Stimulated activated memory B cell treated with anti-CD40 and anti-IgM and Interleukin-4, amounts not matched to agents 10 μg/mL and 1 μg/mL and 100 μg/mL, for 72 hours (primary cell): ENCODE measurements around the gene COQ3.
A peak's percentile ranks its signal among the peaks of the same experiment; 100 is the strongest.

Experiments
- ATAC-seq: fragments of 150-1000 bp; cut with Tn5 transposase; 2 replicates; pipeline ENCODE4 v1.10.0; 2021
- H3K27ac Mint-ChIP-seq: one replicate; pipeline ENCODE4 v1.8.0; 2022; ENCODE audit warnings: mild to moderate bottlenecking, mixed read lengths
- H3K27me3 Mint-ChIP-seq: one replicate; pipeline ENCODE4 v1.8.0; 2022; ENCODE audit warnings: mixed read lengths
- H3K36me3 Mint-ChIP-seq: one replicate; pipeline ENCODE4 v1.8.0; 2022; ENCODE audit warnings: mixed read lengths
- H3K4me1 Mint-ChIP-seq: one replicate; pipeline ENCODE4 v1.8.0; 2022; ENCODE audit warnings: mixed read lengths
- H3K4me3 Mint-ChIP-seq: one replicate; pipeline ENCODE4 v1.8.0; 2022; ENCODE audit warnings: mild to moderate bottlenecking, moderate library complexity, mixed read lengths
- H3K9me3 Mint-ChIP-seq: one replicate; pipeline ENCODE4 v1.8.0; 2022; ENCODE audit warnings: mixed read lengths

Gene COQ3

GRCh38 chr6:99393698-99394531 is at the start of gene COQ3:
Gene COQ3 (minus strand): TSS chr6:99394195. CDS start chr6:99394179, 16 bp downstream.
- peak; percentile 81 for ATAC-seq
- Mint-ChIP-seq H3K27ac (peak within 1 kb of the TSS; percentile 95), H3K4me3 (peak within 1 kb of the TSS; percentile 92), H3K9me3 (no peaks in the 10 kb centered on the region), H3K4me1 (peaks cover 15% of the 10 kb centered on the region), H3K36me3 (no peaks in the 10 kb centered on the region), H3K27me3 (no peaks in the 10 kb centered on the region)

- Mint-ChIP-seq H3K27ac (no peak overlapping the region), H3K4me3 (no peak overlapping the region), H3K36me3 (peaks cover 12% of the 10 kb centered on the region), H3K27me3 (no peaks in the 10 kb centered on the region), H3K9me3 (no peaks in the 10 kb centered on the region), H3K4me1 (no peaks in the 10 kb centered on the region)
- ATAC-seq, result no peak
Measured at GRCh38 chr6:99434702-99435530, 40.9 kb upstream of the COQ3 start.

- H3K27me3 Mint-ChIP-seq, result no peaks in the 10 kb centered on the region
- no peak overlapping the region for H3K27ac Mint-ChIP-seq
- no peak overlapping the region for H3K4me3 Mint-ChIP-seq
- H3K9me3 Mint-ChIP-seq, result no peaks in the 10 kb centered on the region
- ATAC-seq, result no peak
- H3K36me3 Mint-ChIP-seq, result peaks cover 9% of the 10 kb centered on the region
- peaks cover 7% of the 10 kb centered on the region for H3K4me1 Mint-ChIP-seq
Measured at GRCh38 chr6:99432877-99433276, 38.9 kb upstream of the COQ3 start.

- no peak overlapping the region for H3K27ac Mint-ChIP-seq
- peaks cover 9% of the 10 kb centered on the region for H3K36me3 Mint-ChIP-seq
- no peak overlapping the region for H3K4me3 Mint-ChIP-seq
- no peak for ATAC-seq
- no peaks in the 10 kb centered on the region for H3K9me3 Mint-ChIP-seq
- peaks cover 17% of the 10 kb centered on the region for H3K4me1 Mint-ChIP-seq
- no peaks in the 10 kb centered on the region for H3K27me3 Mint-ChIP-seq
Measured at GRCh38 chr6:99431901-99432300, 37.9 kb upstream of the COQ3 start.

GRCh38 chr6:99427988-99428387 is 34.0 kb upstream of the COQ3 start:
- ATAC-seq, result no peak
- H3K27me3 Mint-ChIP-seq, result no peaks in the 10 kb centered on the region
- peaks cover 9% of the 10 kb centered on the region for H3K36me3 Mint-ChIP-seq
- no peaks in the 10 kb centered on the region for H3K9me3 Mint-ChIP-seq
- no peak overlapping the region for H3K4me3 Mint-ChIP-seq
- peaks cover 39% of the 10 kb centered on the region for H3K4me1 Mint-ChIP-seq
- H3K27ac Mint-ChIP-seq, result no peak overlapping the region

GRCh38 chr6:99426451-99426757 is 32.4 kb upstream of the COQ3 start:
- H3K4me1 Mint-ChIP-seq, result peaks cover 55% of the 10 kb centered on the region
- no peaks in the 10 kb centered on the region for H3K27me3 Mint-ChIP-seq

GRCh38 chr6:99425647-99426450 is 31.9 kb upstream of the COQ3 start:
- Mint-ChIP-seq H3K27me3 (no peaks in the 10 kb centered on the region), H3K4me3 (peak overlapping the region; percentile 93), H3K9me3 (no peaks in the 10 kb centered on the region), H3K4me1 (peaks cover 60% of the 10 kb centered on the region), H3K36me3 (peaks cover 24% of the 10 kb centered on the region), H3K27ac (peak overlapping the region; percentile 92)
- ATAC-seq, result peak; percentile 72

More at GRCh38 chr6:99426451-99426757, 32.4 kb upstream of the COQ3 start:
- peak overlapping the region; percentile 92 for H3K27ac Mint-ChIP-seq
- ATAC-seq, result no peak
- no peaks in the 10 kb centered on the region for H3K9me3 Mint-ChIP-seq
- H3K36me3 Mint-ChIP-seq, result peaks cover 19% of the 10 kb centered on the region
- peak overlapping the region; percentile 93 for H3K4me3 Mint-ChIP-seq

GRCh38 chr6:99424761-99425646 is 31.0 kb upstream of the COQ3 start, which contains the start of gene PNISR:
Gene PNISR (minus strand): TSS chr6:99425308. CDS start chr6:99414659, 10,649 bp downstream.
- peak within 1 kb of the TSS; percentile 93 for H3K4me3 Mint-ChIP-seq
- H3K27me3 Mint-ChIP-seq, result no peaks in the 10 kb centered on the region
- no peaks in the 10 kb centered on the region for H3K9me3 Mint-ChIP-seq
- peak within 1 kb of the TSS; percentile 92 for H3K27ac Mint-ChIP-seq
- H3K36me3 Mint-ChIP-seq, result peaks cover 24% of the 10 kb centered on the region
- H3K4me1 Mint-ChIP-seq, result peaks cover 69% of the 10 kb centered on the region
- peak; percentile 98 for ATAC-seq

GRCh38 chr6:99424022-99424421 is 30.0 kb upstream of the COQ3 start:
- H3K27ac Mint-ChIP-seq, result peak overlapping the region; percentile 92
- H3K27me3 Mint-ChIP-seq, result no peaks in the 10 kb centered on the region
- H3K9me3 Mint-ChIP-seq, result no peaks in the 10 kb centered on the region
- H3K4me1 Mint-ChIP-seq, result peaks cover 72% of the 10 kb centered on the region
- peak overlapping the region; percentile 93 for H3K4me3 Mint-ChIP-seq
- H3K36me3 Mint-ChIP-seq, result peaks cover 24% of the 10 kb centered on the region
- no peak for ATAC-seq

GRCh38 chr6:99422912-99423311 is 28.9 kb upstream of the COQ3 start:
- no peaks in the 10 kb centered on the region for H3K9me3 Mint-ChIP-seq
- no peak overlapping the region for H3K27ac Mint-ChIP-seq
- H3K4me3 Mint-ChIP-seq, result peak overlapping the region; percentile 34
- peaks cover 73% of the 10 kb centered on the region for H3K4me1 Mint-ChIP-seq
- H3K36me3 Mint-ChIP-seq, result peaks cover 17% of the 10 kb centered on the region
- no peak for ATAC-seq
- H3K27me3 Mint-ChIP-seq, result no peaks in the 10 kb centered on the region

GRCh38 chr6:99416892-99417767 is 23.1 kb upstream of the COQ3 start:
- H3K27ac Mint-ChIP-seq, result peak overlapping the region; percentile 80
- peak; percentile 77 for ATAC-seq
- H3K36me3 Mint-ChIP-seq, result peaks cover 26% of the 10 kb centered on the region
- no peaks in the 10 kb centered on the region for H3K27me3 Mint-ChIP-seq
- H3K9me3 Mint-ChIP-seq, result no peaks in the 10 kb centered on the region
- peak overlapping the region; percentile 58 for H3K4me3 Mint-ChIP-seq
- peaks cover 54% of the 10 kb centered on the region for H3K4me1 Mint-ChIP-seq

GRCh38 chr6:99416226-99416625 is 22.2 kb upstream of the COQ3 start:
- peaks cover 22% of the 10 kb centered on the region for H3K36me3 Mint-ChIP-seq
- H3K9me3 Mint-ChIP-seq, result no peaks in the 10 kb centered on the region
- H3K27ac Mint-ChIP-seq, result no peak overlapping the region
- peaks cover 51% of the 10 kb centered on the region for H3K4me1 Mint-ChIP-seq
- no peak overlapping the region for H3K4me3 Mint-ChIP-seq
- H3K27me3 Mint-ChIP-seq, result no peaks in the 10 kb centered on the region
- no peak for ATAC-seq

GRCh38 chr6:99415446-99415845 is 21.5 kb upstream of the COQ3 start:
- H3K36me3 Mint-ChIP-seq, result peaks cover 19% of the 10 kb centered on the region
- no peaks in the 10 kb centered on the region for H3K9me3 Mint-ChIP-seq
- H3K27me3 Mint-ChIP-seq, result no peaks in the 10 kb centered on the region
- peaks cover 43% of the 10 kb centered on the region for H3K4me1 Mint-ChIP-seq
- no peak overlapping the region for H3K27ac Mint-ChIP-seq
- H3K4me3 Mint-ChIP-seq, result no peak overlapping the region
- ATAC-seq, result no peak
